A673 (cell line): ENCODE measurements around the gene FAM8A1. TPM values are rescaled to one million over a fixed set of nuclear protein-coding genes. Genes with fewer than 3 reads are reported as not detected.

Experiments used
- BruUV-seq: library from RNA; stranded (reverse); fragments of 400-500 nt; replicated peaks from 2 replicates; lab custom pipeline; 2021; lab: Mats Ljungman, UMichigan
- CTCF ChIA-PET: fragments of 300-600 bp; sonication (Branson Sonifier 250); formaldehyde crosslinking; loops from one replicate; lab custom pipeline; 2022; ENCODE audit warnings: antibody characterized with exemption; lab: Charles Lee
- POLR2A ChIA-PET: fragments of 300-600 bp; sonication (Branson Sonifier 250); formaldehyde crosslinking; loops from one replicate; lab custom pipeline; 2022; ENCODE audit warnings: antibody characterized with exemption; ENCODE audit not compliant: low non-redundant PET; lab: Charles Lee
- DNase-seq: peaks from one replicate; pipeline ENCODE4 v3.0.0-alpha.2; 2015; ENCODE audit warnings: low spot score
- H3K27ac ChIP-seq: fragments of 200-600 bp; sonication (generic); 2 replicates; pipeline ENCODE4 v1.5.1; 2016; ENCODE audit warnings: mixed run types, low read depth, mild to moderate bottlenecking, mixed read lengths, antibody characterized with exemption, low read length; ENCODE audit not compliant: poor library complexity, severe bottlenecking
- H3K27me3 ChIP-seq: fragments of 200-600 bp; sonication (generic); replicated peaks from 2 replicates; pipeline ENCODE4 v1.6.1; 2017; ENCODE audit warnings: mixed run types, low read depth, mild to moderate bottlenecking, mixed read lengths, antibody characterized with exemption, low read length; ENCODE audit not compliant: insufficient read depth, poor library complexity
- H3K36me3 ChIP-seq: fragments of 200-600 bp; sonication (generic); 2 replicates; pipeline ENCODE4 v1.6.1; 2016; ENCODE audit warnings: mixed run types, mild to moderate bottlenecking, mixed read lengths, antibody characterized with exemption, low read length; ENCODE audit not compliant: insufficient read depth, poor library complexity, severe bottlenecking
- H3K4me1 ChIP-seq: fragments of 200-600 bp; sonication (generic); 2 replicates; pipeline ENCODE4 v1.6.1; 2017; ENCODE audit warnings: mixed run types, mild to moderate bottlenecking, mixed read lengths, antibody characterized with exemption, low read length; ENCODE audit not compliant: insufficient read depth, poor library complexity, severe bottlenecking
- H3K4me3 ChIP-seq: fragments of 200-600 bp; sonication (generic); 2 replicates; pipeline ENCODE4 v1.5.1; 2016; ENCODE audit warnings: low read depth, mixed run types, mild to moderate bottlenecking, mixed read lengths, low read length; ENCODE audit not compliant: poor library complexity, severe bottlenecking
- H3K9me3 ChIP-seq: fragments of 200-600 bp; sonication (generic); 2 replicates; pipeline ENCODE4 v1.6.1; 2016; ENCODE audit warnings: mixed run types, low read depth, mild to moderate bottlenecking, mixed read lengths, antibody characterized with exemption, low read length; ENCODE audit not compliant: poor library complexity, severe bottlenecking
- CTCF ChIP-seq: fragments of 300-800, 200-600 bp; sonication (generic); conservative IDR thresholded peaks from 2 replicates; pipeline ENCODE4 v1.5.1; 2017; ENCODE audit warnings: low read depth, mild to moderate bottlenecking, antibody characterized with exemption, low read length, moderate library complexity, mixed read lengths
- EZH2 ChIP-seq: fragments of 200-600 bp; sonication (generic); IDR thresholded peaks from 2 replicates; pipeline ENCODE4 v1.6.1; 2017; ENCODE audit warnings: borderline replicate concordance, low read depth, mild to moderate bottlenecking, mixed read lengths, antibody characterized with exemption, low read length; ENCODE audit not compliant: poor library complexity, severe bottlenecking
- intact Hi-C: fragments of 100-400 bp; cut with micrococcal nuclease; formaldehyde crosslinking; loops from one replicate; pipeline ENCODE4 v1.10.0; 2022; ENCODE audit not compliant: unreplicated experiment
- total RNA-seq: library from RNA; stranded (reverse); gene quantifications from 2 replicates; pipeline ENCODE4 v1.2.3, GENCODE V29; 2021

Gene FAM8A1
- total RNA-seq, 1 experiment from 2014 or later: 15.7 TPM

- DNase-seq: no peak
- CTCF ChIA-PET: no interaction called here
Observed at GRCh38 chr6:17656644-17657043, 56.5 kb downstream of the FAM8A1 start.

More at GRCh38 chr6:17656644-17657043, 56.5 kb downstream of the FAM8A1 start:
- no peak overlapping the region for H3K4me3 ChIP-seq
- TF ChIP-seq EZH2: no peak
- no peak for TF ChIP-seq CTCF
- H3K27ac ChIP-seq: peak overlapping the region; percentile 20
- H3K4me1 ChIP-seq: peaks cover 6% of the 10 kb centered on the region
- intact Hi-C loops: no loop called here
- POLR2A ChIA-PET: no interaction called here
- no peaks in the 10 kb centered on the region for H3K9me3 ChIP-seq
- peaks cover 57% of the 10 kb centered on the region for H3K36me3 ChIP-seq
- no peaks in the 10 kb centered on the region for H3K27me3 ChIP-seq
- TSS peak; percentile 7 for BruUV-seq

Other genes with a start within 250 kb of the FAM8A1 start
- 18.4 and 20.8 TPM in 2 replicates for gene CAP2, start 206.7 kb upstream of the FAM8A1 start, total RNA-seq
- 90.1 and 104 TPM in 2 replicates for gene NUP153, start 106.6 kb downstream of the FAM8A1 start, total RNA-seq